Measurements from ENCODE around the gene SLC4A2. TPM values are rescaled to one million over a fixed set of nuclear protein-coding genes. Genes with fewer than 3 reads are reported as not detected.
"Not testable (repeated sequence)": the region's sequence is repeated elsewhere in the genome, so short reads cannot be mapped to it uniquely, and the experiment has no call there.

The SLC4A2 gene
- polyA plus RNA-seq, 12 donors = 43.4 to 124 (median 52.7) TPM; not detected in 1

DNA sequence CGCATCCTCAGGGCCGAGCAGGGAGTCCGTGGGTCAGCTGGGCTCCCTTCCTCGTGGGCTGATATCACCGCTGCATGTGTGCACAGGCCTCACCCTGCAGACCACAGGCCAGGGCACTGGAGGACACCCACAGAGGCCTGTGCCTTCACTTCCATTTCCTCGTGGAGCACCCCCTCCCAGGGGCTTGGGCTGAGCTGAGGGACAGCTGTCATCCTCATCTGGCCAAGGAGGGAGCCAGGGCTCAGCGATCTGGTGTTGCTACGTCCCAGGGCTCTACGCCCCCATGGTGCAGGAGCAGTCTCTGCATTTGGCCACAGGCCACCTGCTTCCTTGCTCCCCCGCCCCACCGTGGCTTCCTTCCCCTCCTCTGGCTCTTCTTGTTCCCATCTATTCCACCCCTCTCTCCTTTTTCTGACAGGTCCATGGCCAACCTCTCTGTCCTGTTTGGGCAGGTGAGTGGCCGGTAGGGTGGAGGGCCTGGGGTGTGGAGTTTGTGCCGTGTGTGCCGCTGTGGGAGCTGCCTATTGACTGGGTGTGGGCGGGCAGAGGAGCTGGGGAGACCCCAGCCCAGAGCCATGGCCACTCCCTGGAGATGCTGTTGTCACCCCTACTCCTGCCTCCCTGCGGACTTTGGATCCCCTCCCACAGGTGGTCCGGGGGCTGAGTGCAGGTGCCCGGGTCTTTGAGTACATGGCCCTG lies 19.4 kb upstream of the SLC4A2 start:
- no peak for DNase-seq

DNA sequence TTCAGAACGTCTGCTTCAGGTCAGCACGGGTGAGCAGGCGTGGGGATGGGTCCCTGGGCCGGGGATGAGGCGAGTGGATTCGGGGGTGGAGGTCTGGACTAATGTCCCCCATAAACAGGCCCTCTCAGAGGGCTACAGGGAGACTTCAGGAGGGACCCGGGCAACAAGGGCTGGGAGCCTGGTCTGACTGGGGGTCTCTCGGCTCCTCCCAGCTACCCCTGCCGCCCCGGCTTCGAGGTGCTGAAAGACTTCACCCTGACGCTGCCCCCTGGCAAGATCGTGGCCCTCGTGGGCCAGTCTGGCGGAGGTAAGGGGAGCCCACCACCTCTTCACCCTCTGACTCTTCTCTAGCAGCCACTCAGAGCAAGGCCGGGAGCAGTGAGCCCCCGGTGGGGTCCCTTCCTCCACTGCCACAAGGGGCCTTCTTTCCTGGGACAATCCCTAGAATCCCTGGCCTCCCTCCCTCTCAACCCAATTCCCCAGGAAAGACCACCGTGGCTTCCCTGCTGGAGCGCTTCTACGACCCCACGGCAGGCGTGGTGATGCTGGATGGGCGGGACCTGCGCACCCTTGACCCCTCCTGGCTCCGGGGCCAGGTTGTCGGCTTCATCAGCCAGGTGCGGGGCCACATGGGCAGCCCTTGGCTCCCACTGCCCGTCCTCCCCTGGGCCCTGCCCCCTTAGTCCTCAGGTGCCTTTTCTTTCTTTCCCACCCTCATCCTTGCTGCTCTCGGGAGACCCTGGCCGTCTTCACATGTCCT lies 18.6 kb upstream of the SLC4A2 start:
- DNase-seq = no peak

DNA sequence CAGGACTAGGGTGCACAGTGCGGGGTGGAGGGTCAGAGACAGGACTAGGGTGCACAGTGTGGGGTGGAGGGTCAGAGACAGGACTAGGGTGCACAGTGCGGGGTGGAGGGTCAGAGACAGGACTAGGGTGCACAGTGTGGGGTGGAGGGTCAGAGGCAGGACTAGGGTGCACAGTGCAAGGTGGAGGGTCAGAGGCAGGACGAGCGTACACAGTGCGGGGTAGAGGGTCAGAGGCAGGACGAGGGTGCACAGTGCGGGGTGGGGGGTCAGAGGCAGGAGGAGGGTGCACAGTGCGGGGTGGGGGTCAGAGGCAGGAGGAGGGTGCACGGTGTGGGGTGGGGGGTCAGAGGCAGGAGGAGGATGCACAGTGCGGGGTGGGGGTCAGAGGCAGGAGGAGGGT lies 15.9 kb upstream of the SLC4A2 start:
- DNase-seq = not testable (repeated sequence)

DNA sequence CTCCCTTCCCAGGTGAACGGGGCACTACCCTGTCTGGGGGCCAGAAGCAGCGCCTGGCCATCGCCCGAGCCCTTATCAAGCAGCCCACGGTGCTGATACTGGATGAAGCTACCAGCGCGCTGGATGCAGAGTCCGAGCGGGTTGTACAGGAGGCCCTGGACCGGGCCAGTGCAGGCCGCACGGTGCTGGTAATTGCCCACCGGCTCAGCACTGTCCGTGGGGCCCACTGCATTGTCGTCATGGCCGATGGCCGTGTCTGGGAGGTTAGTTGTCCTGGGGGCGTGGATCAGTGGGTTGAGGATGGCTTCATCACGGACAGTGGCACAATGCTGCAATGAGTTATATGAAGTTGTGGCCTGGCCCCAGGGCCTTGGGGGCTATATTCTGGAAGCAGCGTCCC lies 15.4 kb upstream of the SLC4A2 start:
- no peak for DNase-seq

DNA sequence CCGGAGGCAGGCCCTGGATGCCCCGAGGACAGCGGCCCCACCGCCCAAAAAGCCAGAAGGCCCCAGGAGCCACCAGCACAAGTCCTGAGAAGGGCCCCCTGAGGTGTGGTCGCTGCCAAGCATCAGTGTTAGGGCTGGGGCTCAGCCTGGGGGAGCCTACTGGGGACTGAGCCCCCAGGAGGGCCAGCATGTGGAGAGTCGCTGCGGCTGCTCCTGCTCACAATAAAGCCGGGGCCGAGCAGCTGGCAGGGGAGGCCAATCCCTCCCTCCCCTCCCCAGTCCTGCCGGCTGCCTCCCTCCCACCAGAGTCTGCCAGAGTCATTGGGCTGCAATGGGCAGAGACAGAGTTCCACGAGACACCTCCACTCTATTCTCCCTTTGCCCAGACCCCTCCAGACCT lies 14.1 kb upstream of the SLC4A2 start:
- no peak for DNase-seq

DNA sequence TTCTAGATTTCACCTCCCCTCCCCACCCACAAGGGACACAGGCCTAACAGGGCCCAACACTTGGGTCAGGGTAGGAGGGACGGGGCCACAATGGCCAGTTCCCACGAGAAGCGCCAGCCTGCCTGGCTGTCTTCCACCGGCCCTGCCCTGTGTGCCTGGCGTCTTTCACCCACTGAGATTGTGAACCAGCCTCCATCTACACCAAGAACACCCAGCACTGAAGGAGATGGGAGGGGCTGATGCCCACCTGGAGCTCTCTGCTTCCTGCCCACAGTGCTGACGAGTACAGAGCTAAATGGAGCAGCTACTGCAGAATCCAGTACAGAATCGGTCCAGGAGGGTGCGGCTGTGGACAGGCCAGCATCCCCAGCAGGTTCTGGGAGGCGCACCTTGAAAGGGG lies 13.4 kb upstream of the SLC4A2 start:
- DNase-seq = no peak

DNA sequence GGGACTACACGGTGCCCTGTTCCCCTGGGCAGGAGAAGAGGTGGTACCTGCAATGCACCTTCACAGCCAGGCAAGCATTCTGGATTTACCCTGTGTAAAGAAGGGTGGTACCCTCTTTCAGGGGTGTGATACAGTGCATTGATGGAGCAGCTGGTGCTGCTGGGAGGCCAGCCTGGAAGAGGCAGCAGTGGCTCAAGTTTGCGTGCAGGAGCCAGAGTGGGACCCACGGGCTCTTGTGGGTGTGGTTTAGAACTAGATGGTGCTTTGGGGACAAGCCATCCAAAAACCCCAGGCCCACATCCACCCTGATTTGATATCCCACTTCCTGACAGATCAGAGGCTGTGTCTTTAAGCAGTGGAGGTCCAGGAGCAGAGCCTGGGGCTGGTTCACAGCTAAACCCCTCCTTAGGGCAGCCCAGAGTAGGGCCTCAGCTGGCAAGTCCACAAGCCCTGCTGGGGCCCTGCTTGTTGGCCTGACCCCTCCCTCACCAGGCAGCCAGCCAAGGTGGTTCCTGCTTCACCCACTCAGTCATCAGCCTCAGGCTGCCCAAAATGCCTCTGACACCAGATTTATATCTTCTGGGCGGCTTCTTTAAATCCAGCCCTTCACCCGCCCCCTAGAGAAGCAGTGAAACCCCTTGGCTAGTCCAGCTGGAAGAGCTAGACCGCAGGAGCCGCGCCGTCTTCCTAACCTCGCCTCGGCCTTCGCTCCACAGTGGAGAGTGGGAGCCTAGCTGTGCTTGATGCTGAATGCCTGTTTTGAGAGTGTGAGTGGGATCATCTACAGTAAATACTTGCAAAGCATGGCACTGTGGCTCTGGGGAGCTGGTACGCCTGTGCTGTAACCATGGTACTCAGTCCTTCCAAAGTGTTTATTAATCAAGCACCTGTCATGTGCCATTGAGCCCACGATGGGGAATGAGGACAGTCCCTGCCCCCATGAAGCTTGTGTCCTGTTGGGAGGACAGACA lies 12.5 kb upstream of the SLC4A2 start:
- no peak for DNase-seq

DNA sequence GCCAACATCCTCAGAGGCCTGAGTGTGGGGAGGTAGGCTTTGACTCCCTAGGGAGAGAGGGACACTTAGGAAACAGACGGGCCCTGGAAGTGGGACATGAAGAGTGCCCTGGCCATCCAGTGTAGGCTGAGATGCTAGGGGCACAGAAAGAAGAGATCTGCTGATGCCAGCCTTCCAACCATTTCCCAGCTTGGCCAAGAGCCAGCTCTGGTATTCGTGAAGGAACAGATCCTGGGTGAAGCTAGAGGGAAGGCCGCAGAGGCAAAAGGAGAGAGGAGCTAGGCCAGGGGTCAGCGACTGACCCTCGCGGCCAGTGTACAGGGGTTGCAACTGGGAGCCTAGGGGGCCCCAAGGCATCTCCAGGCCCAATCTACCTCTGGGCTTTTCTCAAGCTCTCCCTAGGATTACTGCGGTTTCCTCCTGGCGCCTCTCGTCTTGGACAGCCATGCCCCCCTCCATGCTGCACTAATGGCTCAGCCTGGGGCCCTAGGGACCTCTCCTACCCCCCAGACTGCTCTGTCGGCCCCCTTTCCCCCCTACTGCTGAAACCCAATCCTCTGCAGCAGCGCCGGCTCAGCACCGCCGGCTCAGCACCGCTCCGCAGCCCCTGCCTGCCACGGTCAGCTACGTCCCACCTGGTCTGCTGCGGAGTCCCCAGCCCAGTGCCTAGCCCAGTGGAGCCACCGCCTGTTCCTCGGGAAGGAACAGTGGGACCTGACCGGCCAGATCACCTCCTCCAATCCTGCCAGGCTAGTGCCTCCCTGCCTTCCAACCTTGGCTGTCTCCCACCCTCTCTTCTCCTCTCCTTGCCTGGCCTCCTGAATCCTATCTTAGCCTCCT lies 11.2 kb upstream of the SLC4A2 start, which contains the start of gene ASIC3:
ASIC3 (plus strand) TSS at position 556 of the 840 bp plus-strand sequence. CDS start 355 bp downstream, outside the sequence.
- no peak for DNase-seq

DNA sequence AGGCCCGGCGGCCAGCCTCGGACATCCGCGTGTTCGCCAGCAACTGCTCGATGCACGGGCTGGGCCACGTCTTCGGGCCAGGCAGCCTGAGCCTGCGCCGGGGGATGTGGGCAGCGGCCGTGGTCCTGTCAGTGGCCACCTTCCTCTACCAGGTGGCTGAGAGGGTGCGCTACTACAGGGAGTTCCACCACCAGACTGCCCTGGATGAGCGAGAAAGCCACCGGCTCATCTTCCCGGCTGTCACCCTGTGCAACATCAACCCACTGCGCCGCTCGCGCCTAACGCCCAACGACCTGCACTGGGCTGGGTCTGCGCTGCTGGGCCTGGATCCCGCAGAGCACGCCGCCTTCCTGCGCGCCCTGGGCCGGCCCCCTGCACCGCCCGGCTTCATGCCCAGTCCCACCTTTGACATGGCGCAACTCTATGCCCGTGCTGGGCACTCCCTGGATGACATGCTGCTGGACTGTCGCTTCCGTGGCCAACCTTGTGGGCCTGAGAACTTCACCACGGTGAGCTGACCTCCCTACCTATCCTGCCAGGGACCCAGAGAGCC lies 10.4 kb upstream of the SLC4A2 start:
- no peak for DNase-seq

DNA sequence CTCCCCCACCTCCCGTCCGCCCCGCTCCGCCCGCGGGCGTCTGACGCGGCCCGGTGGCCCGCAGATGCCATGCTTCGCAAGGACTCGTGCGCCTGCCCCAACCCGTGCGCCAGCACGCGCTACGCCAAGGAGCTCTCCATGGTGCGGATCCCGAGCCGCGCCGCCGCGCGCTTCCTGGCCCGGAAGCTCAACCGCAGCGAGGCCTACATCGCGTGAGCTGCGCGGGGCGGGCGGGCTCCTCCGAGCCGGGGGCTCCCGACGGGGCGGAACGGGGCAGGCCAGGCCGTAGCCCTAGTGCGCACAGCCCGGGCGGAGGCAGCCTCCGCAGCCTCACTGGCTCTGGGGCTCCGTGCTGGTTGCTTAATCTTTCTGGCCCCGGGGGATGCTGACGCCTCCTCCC lies 8.3 kb upstream of the SLC4A2 start:
- DNase-seq = peak; percentile 74

DNA sequence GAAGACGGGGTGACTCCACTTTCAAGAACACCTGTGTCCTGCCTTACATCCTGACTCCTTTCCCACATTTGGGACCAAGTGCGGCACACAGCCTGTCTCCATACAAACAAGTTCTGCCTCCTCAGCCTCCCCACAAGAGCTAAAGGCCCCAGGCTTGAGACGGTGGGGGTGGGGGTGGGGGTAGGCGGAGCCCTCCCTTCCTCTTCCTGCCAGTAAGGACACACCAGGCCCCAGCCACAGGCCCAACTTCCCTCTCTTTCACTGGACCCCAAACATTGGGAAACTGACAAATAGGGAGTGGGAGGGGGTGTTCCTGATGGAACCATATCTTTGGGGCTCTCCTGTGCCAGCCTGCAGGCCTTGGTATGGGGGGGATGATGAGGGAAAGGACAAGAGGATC lies 6.3 kb upstream of the SLC4A2 start:
- DNase-seq = no peak

DNA sequence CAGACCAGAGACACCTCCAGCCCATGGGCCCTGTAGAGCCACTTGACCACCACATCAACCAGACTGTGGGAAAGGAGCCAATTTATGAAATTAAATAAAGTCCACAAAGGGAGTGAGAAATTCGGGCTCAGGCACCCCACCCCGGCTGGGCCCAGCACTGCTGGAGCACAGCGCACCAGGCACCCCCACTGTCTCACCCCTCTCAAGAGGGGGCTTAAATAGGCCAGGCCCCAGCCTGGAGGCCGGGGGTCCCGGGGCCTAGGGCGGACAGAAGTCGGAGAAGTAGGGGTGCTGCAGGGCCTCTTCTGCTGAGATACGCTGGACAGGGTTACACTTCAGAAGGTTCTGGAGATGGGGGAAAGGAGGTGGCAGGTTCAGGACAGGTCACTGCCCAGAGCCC lies 5.6 kb upstream of the SLC4A2 start:
- no peak for DNase-seq

DNA sequence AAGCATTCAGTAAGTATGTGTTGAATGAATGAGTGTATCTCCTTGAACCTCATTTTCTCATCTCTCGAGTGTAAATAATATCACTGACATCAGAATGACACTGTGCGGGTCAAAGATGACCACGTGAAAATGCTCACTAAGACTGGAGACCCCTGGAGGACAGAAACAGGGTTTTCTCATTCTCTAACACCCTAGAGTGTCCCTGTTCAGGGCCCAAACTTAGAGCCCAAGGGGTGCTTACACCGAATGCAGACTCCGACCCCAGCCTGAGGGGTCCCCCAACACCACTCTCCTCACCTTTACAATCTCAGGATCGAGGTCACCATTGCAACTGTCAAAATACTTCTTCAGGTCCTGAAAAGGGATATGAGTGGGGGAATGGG lies 3.1 kb upstream of the SLC4A2 start:
- no peak for DNase-seq

DNA sequence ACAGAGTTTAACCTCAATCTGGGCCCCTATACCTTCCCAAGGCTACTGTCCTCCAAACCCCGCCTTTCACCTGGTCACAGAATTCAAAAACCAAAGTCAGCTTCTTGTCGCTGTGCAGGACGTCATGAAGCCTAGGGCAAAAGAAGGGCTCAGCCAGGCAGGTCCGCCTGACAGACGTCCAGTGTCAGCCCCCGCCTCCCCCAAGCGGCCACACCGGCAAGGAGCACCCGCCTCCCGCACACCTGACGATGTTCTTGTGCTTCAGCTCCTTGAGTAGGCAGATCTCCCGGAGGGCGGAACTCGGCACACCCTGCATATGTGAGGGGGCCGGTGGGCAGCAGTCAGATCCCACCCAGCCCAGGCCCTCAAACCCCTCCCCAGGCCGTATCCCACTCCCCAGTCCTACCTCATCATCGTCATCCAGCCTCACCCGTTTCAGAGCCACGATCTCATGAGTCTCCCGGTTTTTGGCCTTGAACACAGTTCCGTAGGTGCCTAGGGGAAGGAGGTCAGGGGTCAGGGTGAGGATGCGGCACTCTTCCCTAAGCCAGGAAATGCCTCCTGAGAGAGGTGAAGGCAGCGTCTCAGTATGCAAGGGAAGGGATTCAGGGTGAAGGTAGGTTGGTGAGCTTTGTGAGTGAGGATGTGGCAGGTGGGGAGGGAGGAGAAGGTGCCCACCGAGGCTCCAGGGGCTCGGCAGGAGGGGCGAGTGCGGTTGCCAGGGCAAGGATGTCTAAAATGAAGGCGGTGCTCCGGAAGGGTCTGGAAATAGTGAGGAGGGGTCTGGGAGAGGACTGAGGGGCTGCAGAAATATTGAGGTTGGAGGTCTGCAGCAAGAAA lies 2.5 kb upstream of the SLC4A2 start:
- DNase-seq = no peak

DNA sequence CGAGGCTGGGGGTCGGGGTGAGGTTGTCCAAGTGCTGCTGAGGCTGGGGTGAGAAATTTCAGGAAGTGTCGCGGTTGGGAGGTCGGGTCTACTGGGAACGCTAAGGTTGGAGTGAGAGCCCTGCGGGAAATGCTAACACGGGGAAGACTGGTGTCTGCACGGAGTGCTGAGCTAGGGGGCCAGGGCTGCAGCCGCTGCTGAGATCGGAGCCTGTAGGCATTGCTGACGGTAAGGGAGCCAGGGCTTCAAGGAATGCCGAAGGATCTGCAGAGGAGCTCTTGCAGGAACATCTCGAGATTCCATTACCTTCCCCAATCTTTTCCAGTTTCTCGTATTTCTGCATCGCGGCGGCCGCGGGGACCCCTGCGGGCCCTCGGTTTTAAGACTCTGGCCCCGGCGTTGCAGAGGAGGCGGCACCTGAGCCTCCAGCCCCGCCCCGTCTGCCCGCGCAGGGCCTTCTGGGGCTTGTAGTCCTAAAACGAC lies 1.8 kb upstream of the SLC4A2 start, which contains the start of gene CDK5:
CDK5 (minus strand) TSS at position 392 of the 483 bp plus-strand sequence; CDS start at position 343, 49 bp downstream.
- no peak for DNase-seq

DNA sequence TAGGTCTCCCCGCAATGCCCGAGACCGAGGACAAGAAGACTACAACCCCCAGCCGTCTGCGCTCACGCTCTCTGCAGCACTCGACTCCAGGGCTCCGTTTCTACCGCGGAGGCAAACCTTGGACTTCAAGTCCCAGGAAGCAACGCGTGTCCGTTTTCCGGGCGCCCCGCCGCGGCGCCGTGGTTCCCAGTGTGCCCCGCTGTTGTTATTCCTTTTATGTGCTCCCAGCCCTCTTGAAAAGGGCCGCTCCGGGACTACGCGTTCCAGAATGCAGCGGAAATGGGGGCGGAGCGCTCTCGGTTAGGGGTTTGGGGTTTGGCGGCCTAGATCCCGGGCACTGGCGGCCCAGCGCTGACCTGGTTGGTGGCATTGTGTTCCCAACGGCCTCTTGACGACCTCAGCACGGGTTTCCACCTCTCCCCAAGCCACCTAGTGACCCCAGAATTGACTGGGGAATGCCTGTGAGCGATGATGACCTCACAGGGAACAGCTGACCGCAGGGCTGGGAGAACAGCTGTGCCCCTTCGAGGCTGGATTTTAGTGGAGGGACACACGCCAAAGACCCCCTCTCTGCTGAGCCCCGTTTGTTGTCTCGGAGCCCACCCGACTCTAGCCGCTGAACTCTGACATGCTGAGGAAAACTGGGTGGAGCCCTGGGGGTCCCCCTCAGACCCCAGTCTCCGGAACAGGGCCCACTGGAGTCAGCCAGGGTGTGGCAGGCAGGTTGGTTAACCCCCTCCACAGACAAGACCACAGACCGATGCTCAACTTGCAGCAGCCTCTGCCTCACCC lies 1.2 kb upstream of the SLC4A2 start:
- peak; percentile 99 for DNase-seq

DNA sequence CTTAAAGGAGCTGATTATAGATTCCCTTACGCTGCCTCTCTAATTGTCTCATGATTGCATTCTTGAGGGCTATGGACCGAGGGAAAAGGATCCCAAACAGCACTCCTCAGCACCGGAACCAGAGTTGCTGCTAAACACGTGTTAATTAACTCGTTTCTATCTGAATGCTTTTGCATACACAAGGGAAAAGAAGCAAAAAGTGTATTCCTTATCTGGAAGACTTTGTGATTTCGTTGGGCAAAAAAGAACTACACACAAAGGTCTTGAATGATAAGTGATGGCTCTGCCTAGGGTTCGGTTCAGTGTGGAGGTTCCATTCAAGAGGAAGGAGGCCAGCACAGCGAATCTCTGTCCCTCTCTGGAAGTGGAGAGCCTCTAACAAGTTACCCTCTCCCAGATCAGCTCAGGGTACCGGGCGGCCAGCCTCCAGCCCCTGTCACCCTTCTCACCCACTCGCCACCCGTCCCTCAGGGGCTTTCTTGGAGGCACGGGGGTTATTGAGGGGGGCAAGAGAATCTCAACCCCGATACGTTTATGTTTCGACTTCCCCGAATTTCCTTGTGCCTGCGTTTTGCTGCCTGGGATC lies 515 bp upstream of the SLC4A2 start:
- DNase-seq = no peak

DNA sequence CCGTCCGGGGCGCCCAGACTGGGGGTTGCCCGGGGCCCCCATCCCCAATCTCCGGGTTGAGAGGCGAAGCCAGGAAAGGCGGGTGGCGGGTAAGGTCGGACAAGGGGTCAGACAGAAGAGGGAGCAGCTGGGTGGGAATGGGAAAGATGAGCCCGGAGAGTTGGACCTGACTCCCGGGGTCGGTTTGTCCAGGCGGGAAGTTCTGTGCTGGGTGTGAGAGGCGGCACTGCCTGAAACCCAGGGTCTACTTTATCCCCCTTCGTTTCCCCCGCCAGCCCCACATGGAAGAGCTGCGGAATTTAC lies 675 bp downstream of the SLC4A2 start:
- no peak for DNase-seq

Data from muscle of arm (tissue), 12 donors.